GM19099 (cell line): ENCODE results near the gene IGHMBP2.

ENCODE experiments used
- POLR2A ChIP-seq: IDR thresholded peaks from 3 replicates; pipeline ENCODE4 v1.6.1; 2011; ENCODE audit warnings: low read depth; ENCODE audit not compliant: insufficient read length; ENCODE audit errors: extremely low read depth

Gene IGHMBP2

DNA sequence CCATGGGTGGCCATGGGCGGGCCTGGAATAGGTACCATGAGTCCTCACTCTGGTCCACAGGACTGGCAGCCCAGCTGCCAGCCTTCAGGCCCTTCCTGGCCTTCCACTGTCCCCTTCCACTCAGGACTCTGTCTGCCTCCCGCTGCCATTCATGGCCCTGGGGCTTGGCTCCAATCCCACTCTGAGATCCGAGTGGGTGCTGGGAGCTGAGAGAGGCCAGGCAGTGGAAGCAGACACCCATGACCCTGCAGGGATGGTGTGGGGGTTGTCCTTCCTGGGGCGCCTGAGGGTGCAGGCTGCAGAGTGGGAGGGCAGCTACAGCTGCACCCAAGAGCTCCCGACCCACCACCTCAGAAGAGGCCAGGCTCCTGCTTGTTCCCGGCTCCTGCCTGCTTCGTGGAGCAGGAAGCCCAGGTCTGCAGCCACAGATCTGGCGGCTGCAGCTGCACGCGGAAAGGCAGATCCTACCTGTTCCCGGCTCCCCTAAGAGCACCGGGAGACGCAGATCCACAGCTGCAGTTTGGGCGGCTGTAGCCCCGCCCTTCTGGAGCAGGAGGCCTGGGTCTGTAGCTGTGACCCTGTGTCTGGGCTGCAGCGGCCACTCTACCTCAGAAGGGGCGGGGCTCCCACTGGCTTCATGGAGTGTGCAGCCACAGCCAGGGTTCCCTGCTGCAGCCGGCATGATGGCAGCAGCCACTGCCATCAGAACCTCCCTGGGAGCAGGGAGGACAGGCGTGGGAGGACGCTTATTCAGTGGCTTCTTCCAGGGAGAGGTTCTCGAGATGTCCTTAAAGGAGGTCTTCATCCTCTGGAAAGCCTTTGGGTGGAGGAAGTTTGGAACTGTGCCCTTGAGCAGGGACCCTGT is 27.5 kb downstream of the IGHMBP2 start:
- no peak for TF ChIP-seq POLR2A

DNA sequence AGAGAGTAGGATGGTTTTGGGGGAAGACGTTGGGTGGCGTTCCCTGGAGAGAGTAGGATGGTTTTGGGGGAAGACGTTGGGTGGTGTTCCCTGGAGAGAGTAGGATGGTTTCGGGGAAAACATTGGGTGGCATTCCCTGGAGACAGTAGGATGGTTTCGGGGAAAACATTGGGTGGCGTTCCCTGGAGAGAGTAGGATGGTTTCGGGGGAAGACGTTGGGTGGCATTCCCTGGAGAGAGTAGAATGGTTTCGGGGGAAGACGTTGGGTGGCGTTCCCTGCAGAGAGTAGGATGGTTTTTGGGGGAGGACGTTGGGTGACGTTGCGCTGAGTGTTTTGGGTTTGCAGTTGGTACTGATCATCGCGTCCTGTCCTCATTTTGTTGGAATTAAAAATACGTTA is 28.2 kb downstream of the IGHMBP2 start:
- no peak for TF ChIP-seq POLR2A

DNA sequence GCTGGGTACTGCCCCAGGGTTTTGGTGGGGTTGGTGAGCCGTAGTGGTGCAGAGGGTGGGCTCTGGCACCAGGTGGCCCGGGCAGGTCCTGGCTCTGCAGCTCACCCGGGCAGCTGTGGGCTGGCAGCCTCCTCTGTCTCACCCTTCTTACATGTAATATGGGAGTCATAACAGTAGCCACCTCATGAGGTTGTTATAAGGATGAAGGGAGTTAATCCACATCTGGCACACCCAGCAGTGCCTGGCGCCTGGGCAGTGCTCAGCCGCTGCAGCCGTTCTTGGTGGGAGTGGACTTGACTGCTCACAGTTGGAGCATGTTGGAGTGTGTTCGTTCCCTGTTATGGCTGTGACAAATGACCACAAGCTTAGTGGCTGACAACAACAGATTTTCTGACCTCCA is 28.7 kb downstream of the IGHMBP2 start:
- no peak for TF ChIP-seq POLR2A

DNA sequence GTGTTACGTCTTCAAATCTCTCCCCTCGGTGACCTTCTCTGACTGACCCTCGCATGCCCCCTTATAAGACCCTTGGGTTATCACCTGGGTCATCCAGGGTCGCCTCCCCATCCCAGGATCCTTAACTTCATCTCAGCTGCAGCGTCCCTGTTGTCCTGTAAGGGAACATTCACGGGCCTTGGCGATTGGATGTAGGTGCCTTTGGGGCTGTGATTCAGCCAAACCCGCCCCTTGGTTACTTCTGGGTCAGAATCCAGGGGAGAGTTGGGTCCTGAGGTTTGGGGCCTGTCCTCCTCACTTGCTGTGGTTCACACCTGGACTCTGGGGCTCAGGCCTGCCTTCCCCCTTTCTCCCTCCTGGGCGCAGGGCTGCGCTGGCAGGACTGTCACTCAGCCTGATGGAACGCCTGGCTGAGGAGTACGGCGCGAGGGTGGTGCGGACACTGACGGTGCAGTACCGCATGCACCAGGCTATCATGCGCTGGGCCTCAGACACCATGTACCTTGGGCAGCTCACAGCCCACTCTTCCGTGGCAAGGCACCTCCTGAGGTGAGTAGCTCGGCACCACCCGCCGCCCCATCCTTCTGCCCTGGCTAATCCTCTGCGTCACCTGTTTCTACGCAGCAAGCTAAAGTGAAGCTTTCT is 29.4 kb downstream of the IGHMBP2 start:
- no peak for TF ChIP-seq POLR2A

DNA sequence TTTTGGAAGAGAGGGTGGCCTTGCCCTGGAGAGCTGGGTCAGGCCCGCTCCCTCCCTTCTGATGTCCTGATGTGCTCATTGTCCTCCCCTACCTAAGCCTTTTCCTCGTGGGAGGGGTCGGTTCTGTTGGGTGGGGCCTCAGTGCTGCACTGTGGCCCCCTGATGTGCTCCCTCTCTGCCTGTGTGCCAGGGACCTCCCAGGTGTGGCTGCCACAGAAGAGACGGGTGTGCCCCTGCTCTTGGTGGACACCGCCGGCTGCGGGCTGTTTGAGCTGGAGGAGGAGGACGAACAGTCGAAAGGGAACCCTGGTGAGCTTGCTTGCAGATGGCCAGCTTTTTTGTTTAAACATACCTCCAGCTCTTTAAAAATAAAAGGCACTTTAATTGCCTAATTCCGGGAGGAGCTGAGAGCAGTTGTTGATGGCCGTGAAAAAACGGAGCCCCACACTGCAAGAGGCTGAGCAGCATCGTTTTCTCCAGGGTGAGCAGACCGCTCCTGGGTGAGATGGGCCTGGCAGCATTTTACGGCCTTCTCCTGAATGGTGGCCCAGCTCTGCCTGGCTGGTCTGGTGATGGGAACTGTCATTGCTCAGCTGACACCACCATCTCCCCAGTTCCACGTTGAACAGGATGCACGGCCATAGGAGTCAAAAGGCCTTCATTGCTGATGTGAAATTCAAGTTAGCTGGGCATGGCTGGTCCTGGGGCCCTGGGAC is 30.1 kb downstream of the IGHMBP2 start:
- TF ChIP-seq POLR2A, result no peak

DNA sequence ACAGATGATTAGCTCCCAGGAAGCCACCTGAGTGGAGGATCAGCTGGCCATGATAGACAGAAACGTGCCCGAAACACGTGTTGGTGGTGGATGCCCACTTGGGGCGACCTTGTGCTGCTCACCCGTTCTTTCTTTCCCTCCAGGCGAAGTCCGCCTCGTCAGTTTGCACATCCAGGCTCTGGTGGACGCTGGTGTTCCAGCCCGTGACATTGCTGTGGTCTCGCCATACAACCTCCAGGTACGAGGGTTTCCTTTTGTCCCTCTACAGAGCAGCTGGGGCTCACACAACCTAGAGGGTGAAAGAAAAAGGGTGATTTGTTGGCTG is 30.6 kb downstream of the IGHMBP2 start:
- no peak for TF ChIP-seq POLR2A

DNA sequence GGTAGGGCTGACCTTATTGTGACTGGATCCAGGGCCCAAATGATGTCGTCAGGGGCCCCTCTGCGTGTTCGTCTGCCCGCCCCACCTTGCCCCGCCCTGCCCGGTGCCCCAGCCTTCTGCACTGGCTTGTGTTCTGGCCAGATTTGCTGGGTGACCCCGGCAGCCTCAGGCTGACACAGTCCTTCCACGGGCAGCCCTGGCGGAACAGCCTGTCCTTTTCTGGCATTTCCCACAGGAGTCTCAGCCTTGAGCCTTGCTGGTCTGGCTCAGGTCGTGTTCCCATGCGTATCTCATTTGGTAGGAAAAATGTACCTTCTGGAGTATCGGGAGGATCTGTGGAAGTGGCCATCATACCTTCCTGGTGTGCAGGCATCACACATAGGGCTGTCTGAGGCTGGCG is 31.0 kb downstream of the IGHMBP2 start:
- TF ChIP-seq POLR2A, result no peak

DNA sequence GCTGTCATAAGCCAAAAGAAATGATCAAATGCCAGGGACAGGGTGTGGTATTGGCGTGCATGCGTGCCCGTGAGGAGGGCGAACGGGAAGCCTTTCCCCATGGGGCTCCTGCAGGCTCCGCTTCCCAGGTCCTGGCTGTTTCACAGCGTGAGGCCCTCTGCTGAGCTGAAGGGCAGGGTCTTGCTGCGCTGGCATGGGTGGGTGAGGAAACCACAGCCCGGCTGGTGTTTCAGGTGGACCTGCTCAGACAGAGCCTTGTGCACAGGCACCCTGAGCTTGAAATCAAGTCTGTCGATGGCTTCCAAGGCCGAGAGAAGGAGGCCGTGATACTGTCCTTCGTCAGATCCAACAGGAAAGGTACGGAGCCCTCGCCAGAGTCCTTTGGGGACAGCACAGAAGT is 31.4 kb downstream of the IGHMBP2 start:
- TF ChIP-seq POLR2A, result no peak

DNA sequence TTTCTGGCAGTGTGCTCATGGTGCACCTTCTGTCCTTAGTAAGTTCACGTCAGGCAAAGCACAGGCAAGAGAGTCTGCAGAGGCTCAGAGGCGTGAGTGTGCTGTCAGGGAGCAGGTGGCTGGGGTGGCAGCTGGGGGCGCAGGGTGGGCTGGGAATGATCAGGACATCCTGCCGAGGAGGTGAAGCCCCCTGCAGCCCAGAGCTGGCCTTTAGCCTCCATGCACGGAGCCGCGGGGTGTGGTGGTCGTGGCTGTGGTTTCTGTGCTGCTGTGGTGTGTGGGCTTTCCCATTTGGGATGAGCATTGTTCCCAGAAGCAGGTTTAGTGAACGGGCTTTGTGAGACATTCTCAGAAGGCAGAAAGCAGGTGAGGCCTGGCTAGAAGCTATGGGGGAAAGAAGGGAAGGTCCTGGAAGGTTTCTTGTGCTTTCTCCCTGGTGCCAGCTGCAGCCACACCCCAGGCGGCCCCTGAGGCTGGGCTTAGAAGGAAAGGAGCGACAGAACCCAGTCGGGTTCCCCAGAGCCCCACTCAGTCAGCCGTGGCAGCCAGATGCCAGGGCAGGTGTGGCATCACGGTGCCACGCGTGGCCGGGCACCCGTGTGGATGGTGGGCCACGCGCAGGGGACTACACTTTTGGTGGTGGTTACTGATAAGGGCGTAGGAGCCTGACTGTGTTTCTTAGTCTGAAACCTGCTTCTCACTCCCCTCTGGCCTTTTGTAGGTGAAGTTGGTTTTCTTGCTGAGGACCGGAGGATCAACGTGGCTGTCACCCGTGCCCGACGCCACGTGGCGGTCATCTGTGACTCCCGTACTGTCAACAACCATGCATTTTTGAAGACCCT is 32.0 kb downstream of the IGHMBP2 start:
- TF ChIP-seq POLR2A, result no peak

DNA sequence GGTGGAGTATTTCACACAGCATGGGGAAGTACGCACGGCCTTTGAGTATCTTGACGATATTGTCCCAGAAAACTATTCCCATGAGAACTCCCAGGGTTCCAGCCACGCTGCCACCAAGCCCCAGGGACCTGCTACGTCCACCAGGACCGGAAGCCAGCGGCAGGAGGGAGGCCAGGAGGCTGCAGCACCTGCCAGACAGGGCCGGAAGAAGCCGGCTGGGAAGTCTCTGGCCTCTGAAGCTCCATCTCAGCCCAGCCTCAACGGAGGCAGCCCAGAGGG is 32.6 kb downstream of the IGHMBP2 start:
- no peak for TF ChIP-seq POLR2A

DNA sequence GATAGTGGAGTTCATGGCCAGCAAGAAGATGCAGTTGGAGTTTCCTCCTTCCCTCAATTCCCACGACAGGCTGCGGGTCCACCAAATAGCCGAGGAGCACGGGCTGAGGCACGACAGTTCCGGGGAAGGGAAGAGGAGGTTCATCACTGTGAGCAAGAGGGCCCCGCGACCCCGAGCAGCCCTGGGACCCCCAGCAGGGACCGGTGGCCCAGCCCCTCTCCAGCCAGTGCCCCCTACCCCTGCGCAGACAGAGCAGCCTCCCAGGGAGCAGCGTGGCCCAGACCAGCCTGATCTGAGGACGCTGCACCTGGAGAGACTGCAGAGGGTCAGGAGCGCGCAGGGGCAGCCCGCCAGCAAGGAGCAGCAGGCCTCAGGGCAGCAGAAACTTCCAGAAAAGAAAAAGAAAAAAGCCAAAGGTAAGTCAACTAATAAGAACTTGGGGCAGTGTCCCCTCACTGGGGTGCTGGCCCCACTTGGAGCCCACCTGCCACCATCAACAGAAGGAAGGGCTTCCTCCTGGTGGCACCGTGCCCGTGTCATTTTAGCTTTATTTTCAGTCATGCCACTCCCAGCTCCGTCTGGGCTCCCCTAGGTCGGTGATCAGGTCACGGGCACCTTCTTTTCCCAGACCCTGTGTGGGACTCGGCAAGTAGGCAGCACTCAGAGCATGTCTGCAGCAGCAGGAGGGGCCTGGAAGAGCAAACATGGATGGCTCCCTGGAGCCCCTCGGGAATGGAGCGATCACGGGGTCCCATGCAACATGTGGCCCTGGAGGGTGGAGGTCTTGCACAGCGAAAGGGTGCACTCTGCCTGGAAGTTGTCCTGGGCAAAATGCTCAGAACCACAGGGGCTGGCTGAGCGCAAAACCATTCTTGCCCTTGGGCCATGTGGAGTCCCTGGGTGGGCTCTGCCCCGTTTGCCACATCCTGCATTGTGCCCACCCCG is 33.3 kb downstream of the IGHMBP2 start:
- TF ChIP-seq POLR2A, result no peak

DNA sequence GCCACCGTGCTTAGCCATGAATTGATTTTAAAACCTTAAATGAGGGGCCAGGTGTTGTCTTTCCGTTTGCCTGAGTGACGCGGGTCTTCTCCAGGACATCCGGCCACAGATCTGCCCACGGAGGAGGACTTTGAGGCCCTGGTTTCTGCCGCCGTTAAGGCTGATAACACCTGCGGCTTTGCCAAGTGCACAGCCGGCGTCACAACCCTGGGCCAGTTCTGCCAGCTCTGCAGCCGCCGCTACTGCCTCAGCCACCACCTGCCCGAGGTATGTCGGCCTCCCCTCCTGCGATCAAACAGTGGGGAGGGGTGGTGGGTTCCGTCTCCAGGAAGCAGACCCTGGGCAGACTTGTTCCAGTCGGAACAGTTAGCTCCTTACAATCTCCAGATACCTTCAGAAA is 34.4 kb downstream of the IGHMBP2 start:
- no peak for TF ChIP-seq POLR2A

DNA sequence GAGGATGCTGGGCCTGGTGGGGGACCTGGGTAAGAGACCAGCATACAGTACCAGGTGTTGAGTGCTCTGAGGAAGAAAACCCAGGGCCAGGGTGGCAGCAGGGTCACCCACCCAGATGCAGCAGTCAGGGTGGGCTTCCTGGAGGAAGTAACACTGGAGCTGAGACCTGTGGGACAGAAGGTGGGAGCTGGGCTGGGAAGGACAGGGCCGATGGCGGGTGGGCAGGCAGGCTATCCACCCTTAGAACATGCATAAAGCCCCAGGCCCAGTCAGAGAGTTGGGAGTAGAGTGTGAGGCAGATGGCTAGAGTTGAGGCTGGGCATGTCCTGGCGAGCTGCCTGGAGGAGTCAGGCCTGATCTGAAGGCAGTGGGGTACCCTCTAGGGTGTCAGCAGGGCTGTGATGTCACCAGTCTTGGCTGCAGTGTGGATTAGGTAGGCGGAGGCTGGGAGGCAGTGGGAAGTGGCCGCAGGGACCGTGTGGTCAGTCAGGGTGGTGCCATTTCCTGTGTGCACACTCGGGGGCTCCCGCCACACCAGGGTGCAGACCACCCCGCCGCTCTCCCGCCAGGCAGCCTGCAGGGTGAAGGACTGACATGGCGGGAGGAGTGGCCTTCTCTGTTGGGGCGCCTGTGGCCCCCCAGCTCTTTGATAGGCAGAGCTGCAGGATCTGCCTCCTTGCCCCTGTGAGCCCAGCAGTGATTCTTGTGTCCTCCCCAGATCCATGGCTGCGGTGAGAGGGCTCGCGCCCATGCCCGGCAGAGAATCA is 35.3 kb downstream of the IGHMBP2 start:
- TF ChIP-seq POLR2A, result no peak
